ENCODE measurements around the gene EVA1C.
"Not testable (repeated sequence)": the region's sequence is repeated elsewhere in the genome, so short reads cannot be mapped to it uniquely, and the experiment has no call there.

Gene EVA1C

DNA sequence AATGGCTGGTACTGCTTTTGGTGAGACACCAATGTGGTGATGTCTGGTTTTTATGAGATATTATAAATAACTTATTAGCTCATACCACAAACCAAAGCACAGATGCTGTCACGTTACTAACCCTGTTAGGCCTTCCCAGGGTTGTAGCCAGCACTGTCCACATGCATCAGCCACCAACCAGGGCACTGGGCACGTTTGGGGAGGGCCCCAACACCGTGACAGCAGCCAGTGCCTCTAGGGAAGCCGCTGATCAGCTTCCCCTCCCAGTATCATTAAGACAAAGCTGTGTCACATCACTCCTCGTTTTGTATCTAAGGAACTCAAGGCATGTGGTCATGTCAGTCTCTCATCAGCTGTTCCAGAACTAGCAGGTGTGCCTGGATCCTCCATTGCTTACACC lies 33.5 kb upstream of the EVA1C start:
- peaks cover 99% of the 10 kb centered on the region for H3K36me3 ChIP-seq (ENCODE audit: insufficient read depth, low read depth, low read length)
- no peaks in the 10 kb centered on the region for H3K4me1 ChIP-seq (ENCODE audit: insufficient read depth, low read length)
- no peak overlapping the region for H3K4me3 ChIP-seq (ENCODE audit: low read length)
- no peak overlapping the region for H3K27ac ChIP-seq (ENCODE audit: low read length)
- no peaks in the 10 kb centered on the region for H3K27me3 ChIP-seq (ENCODE audit: insufficient read depth, low read length)
- no peaks in the 10 kb centered on the region for H3K9me3 ChIP-seq (ENCODE audit: insufficient read depth, low read depth, low read length)
- H3K9ac ChIP-seq (ENCODE audit: low read depth, low read length), result no peak overlapping the region

GRCh38 chr21:32380940-32381339 lies 31.6 kb upstream of the EVA1C start:
- Histone ChIP-seq H3K27ac (ENCODE audit: low read length) (no peak overlapping the region), H3K4me1 (ENCODE audit: insufficient read depth, low read length) (no peaks in the 10 kb centered on the region), H3K27me3 (ENCODE audit: insufficient read depth, low read length) (no peaks in the 10 kb centered on the region), H3K36me3 (ENCODE audit: insufficient read depth, low read depth, low read length) (peaks cover 94% of the 10 kb centered on the region), H3K9me3 (ENCODE audit: insufficient read depth, low read depth, low read length) (no peaks in the 10 kb centered on the region), H3K4me3 (ENCODE audit: low read length) (no peak overlapping the region), H3K9ac (ENCODE audit: low read depth, low read length) (no peak overlapping the region)

DNA sequence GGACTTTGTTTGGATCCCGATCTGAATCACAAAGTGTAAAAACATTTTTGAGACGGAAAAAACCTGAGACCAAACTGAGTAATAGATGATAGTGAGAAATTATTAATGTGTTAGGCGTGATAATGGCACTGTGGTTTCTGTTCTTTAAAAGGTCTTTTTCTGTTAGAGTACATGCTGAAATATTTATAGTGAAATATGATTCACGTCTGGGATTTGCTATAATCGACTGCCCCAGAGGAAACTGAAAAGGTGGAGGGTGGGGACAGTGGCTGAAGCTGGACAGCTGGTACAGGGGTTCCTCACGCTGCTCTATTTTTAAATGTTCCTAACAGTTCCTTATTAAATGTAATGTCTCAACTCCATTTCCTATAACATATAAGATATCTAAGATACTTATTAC lies 30.9 kb upstream of the EVA1C start:
- peaks cover 88% of the 10 kb centered on the region for H3K36me3 ChIP-seq (ENCODE audit: insufficient read depth, low read depth, low read length)
- H3K27ac ChIP-seq (ENCODE audit: low read length), result no peak overlapping the region
- no peak overlapping the region for H3K9ac ChIP-seq (ENCODE audit: low read depth, low read length)

DNA sequence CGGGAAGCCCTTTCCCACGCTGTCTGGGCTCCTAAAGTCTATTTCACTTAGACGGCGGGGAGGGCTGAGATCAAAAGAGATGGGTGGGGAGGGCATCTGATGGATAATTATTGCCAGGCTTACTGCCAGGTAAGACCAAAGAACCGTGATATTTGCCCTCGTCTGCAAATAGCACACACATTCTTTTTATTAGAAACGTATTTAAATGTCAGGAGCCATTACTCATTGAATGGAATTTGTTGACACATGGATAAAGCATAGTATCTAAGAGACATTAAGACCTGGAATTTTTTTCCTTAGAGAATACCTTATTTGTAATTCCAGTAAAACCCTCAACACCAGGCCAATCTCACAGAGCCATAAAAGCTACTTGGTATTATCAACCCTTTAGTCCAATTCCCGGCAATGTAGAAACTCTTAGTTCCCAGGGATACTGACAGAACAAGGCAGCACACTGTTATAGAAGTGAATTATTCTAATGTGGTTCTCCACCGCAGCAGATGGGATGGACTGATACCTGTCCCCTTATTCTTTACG lies 30.3 kb upstream of the EVA1C start:
- 0 out of 2 replicates have a peak, but pooled peaks cover 3% of the 10 kb centered on the region for H3K4me1 ChIP-seq (ENCODE audit: insufficient read depth, low read length)
- H3K27ac ChIP-seq (ENCODE audit: low read length), result no peak overlapping the region
- H3K36me3 ChIP-seq (ENCODE audit: insufficient read depth, low read depth, low read length), result peaks cover 82% of the 10 kb centered on the region
- H3K9ac ChIP-seq (ENCODE audit: low read depth, low read length), result no peak overlapping the region
- no peaks in the 10 kb centered on the region for H3K27me3 ChIP-seq (ENCODE audit: insufficient read depth, low read length)
- H3K9me3 ChIP-seq (ENCODE audit: insufficient read depth, low read depth, low read length), result no peaks in the 10 kb centered on the region
- H3K4me3 ChIP-seq (ENCODE audit: low read length), result no peak overlapping the region

More for the DNA sequence above, 30.9 kb upstream of the EVA1C start:
- H3K27me3 ChIP-seq (ENCODE audit: insufficient read depth, low read length), result no peaks in the 10 kb centered on the region
- no peaks in the 10 kb centered on the region for H3K9me3 ChIP-seq (ENCODE audit: insufficient read depth, low read depth, low read length)
- H3K4me3 ChIP-seq (ENCODE audit: low read length), result no peak overlapping the region
- 0 out of 2 replicates have a peak, but pooled peaks cover 3% of the 10 kb centered on the region for H3K4me1 ChIP-seq (ENCODE audit: insufficient read depth, low read length)

GRCh38 chr21:32383812-32384211 lies 28.7 kb upstream of the EVA1C start:
- no peak overlapping the region for H3K9ac ChIP-seq (ENCODE audit: low read depth, low read length)
- no peak overlapping the region for H3K4me3 ChIP-seq (ENCODE audit: low read length)
- H3K4me1 ChIP-seq (ENCODE audit: insufficient read depth, low read length), result peaks cover 3% of the 10 kb centered on the region; the same call in 1 of the 2 replicates
- H3K27me3 ChIP-seq (ENCODE audit: insufficient read depth, low read length), result no peaks in the 10 kb centered on the region
- H3K36me3 ChIP-seq (ENCODE audit: insufficient read depth, low read depth, low read length), result peaks cover 80% of the 10 kb centered on the region
- no peak overlapping the region for H3K27ac ChIP-seq (ENCODE audit: low read length)
- H3K9me3 ChIP-seq (ENCODE audit: insufficient read depth, low read depth, low read length), result no peaks in the 10 kb centered on the region

GRCh38 chr21:32386195-32386870 lies 26.2 kb upstream of the EVA1C start:
- Histone ChIP-seq H3K4me1 (ENCODE audit: insufficient read depth, low read length) (peaks cover 6% of the 10 kb centered on the region), H3K9me3 (ENCODE audit: insufficient read depth, low read depth, low read length) (no peaks in the 10 kb centered on the region), H3K36me3 (ENCODE audit: insufficient read depth, low read depth, low read length) (peaks cover 65% of the 10 kb centered on the region), H3K27me3 (ENCODE audit: insufficient read depth, low read length) (no peaks in the 10 kb centered on the region), H3K4me3 (ENCODE audit: low read length) (no peak overlapping the region), H3K9ac (ENCODE audit: low read depth, low read length) (no peak overlapping the region), H3K27ac (ENCODE audit: low read length) (no peak overlapping the region)

GRCh38 chr21:32387151-32387550 lies 25.4 kb upstream of the EVA1C start:
- Histone ChIP-seq H3K36me3 (ENCODE audit: insufficient read depth, low read depth, low read length) (peaks cover 57% of the 10 kb centered on the region), H3K27me3 (ENCODE audit: insufficient read depth, low read length) (no peaks in the 10 kb centered on the region), H3K9me3 (ENCODE audit: insufficient read depth, low read depth, low read length) (no peaks in the 10 kb centered on the region), H3K27ac (ENCODE audit: low read length) (no peak overlapping the region), H3K4me3 (ENCODE audit: low read length) (no peak overlapping the region), H3K9ac (ENCODE audit: low read depth, low read length) (no peak overlapping the region), H3K4me1 (ENCODE audit: insufficient read depth, low read length) (peaks cover 6% of the 10 kb centered on the region)

DNA sequence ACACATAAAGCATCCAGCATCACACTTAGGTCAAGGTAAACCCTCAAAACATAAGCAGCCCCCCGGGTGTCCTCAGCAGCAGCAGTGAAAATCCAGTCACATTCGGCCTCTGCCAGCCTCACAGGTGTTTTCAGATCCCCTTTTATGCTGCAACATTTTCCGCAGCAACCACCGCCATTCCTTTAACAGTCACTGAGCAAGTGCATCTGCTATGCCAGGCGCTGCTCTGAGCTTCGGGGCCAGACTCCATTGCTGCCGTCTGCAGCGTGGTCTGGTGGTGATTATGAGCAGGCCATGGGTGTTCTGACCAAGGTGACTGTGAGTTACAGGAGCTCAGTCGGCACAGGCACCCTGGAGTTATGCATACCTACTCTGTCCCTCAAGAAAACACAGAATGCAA lies 24.2 kb upstream of the EVA1C start:
- 0 out of 2 replicates have a peak overlapping the region, but pooled peaks have one; percentile 21 for H3K9ac ChIP-seq (ENCODE audit: low read depth, low read length)
- H3K36me3 ChIP-seq (ENCODE audit: insufficient read depth, low read depth, low read length), result peaks cover 45% of the 10 kb centered on the region
- peaks cover 3% of the 10 kb centered on the region; the same call in 1 of the 2 replicates for H3K9me3 ChIP-seq (ENCODE audit: insufficient read depth, low read depth, low read length)
- H3K4me3 ChIP-seq (ENCODE audit: low read length), result no peak overlapping the region
- H3K27ac ChIP-seq (ENCODE audit: low read length), result no peak overlapping the region
- peaks cover 6% of the 10 kb centered on the region for H3K4me1 ChIP-seq (ENCODE audit: insufficient read depth, low read length)
- no peaks in the 10 kb centered on the region for H3K27me3 ChIP-seq (ENCODE audit: insufficient read depth, low read length)

- H3K4me3 ChIP-seq (ENCODE audit: low read length), result no peak overlapping the region
- no peak overlapping the region for H3K27ac ChIP-seq (ENCODE audit: low read length)
Observed at GRCh38 chr21:32389337-32390015, 23.0 kb upstream of the EVA1C start.

GRCh38 chr21:32390537-32391224 lies 21.8 kb upstream of the EVA1C start:
- not testable (repeated sequence) for H3K4me3 ChIP-seq (ENCODE audit: low read length); H3K9ac ChIP-seq (ENCODE audit: low read depth, low read length)
- H3K36me3 ChIP-seq (ENCODE audit: insufficient read depth, low read depth, low read length), result peaks cover 25% of the 10 kb centered on the region

More at GRCh38 chr21:32389337-32390015, 23.0 kb upstream of the EVA1C start:
- Histone ChIP-seq H3K36me3 (ENCODE audit: insufficient read depth, low read depth, low read length) (peaks cover 34% of the 10 kb centered on the region), H3K4me1 (ENCODE audit: insufficient read depth, low read length) (peaks cover 6% of the 10 kb centered on the region), H3K9ac (ENCODE audit: low read depth, low read length) (no peak overlapping the region), H3K9me3 (ENCODE audit: insufficient read depth, low read depth, low read length) (peaks cover 6% of the 10 kb centered on the region; the same call in 1 of the 2 replicates), H3K27me3 (ENCODE audit: insufficient read depth, low read length) (peaks cover 6% of the 10 kb centered on the region)

GRCh38 chr21:32391755-32392154 lies 20.8 kb upstream of the EVA1C start:
- H3K27ac ChIP-seq (ENCODE audit: low read length), result no peak overlapping the region

More at GRCh38 chr21:32390537-32391224, 21.8 kb upstream of the EVA1C start:
- H3K4me1 ChIP-seq (ENCODE audit: insufficient read depth, low read length); H3K27ac ChIP-seq (ENCODE audit: low read length); H3K9me3 ChIP-seq (ENCODE audit: insufficient read depth, low read depth, low read length): not testable (repeated sequence)
- peaks cover 19% of the 10 kb centered on the region for H3K27me3 ChIP-seq (ENCODE audit: insufficient read depth, low read length)

More at GRCh38 chr21:32391755-32392154, 20.8 kb upstream of the EVA1C start:
- Histone ChIP-seq H3K4me3 (ENCODE audit: low read length) (peak overlapping the region; percentile 99), H3K9ac (ENCODE audit: low read depth, low read length) (peak overlapping the region; percentile 82; the same call in 1 of the 2 replicates), H3K27me3 (ENCODE audit: insufficient read depth, low read length) (peaks cover 21% of the 10 kb centered on the region), H3K4me1 (ENCODE audit: insufficient read depth, low read length) (peaks cover 3% of the 10 kb centered on the region), H3K36me3 (ENCODE audit: insufficient read depth, low read depth, low read length) (peaks cover 24% of the 10 kb centered on the region), H3K9me3 (ENCODE audit: insufficient read depth, low read depth, low read length) (peaks cover 6% of the 10 kb centered on the region; the same call in 1 of the 2 replicates)

Data from iPS-20b (cell line).